WTC11 (cell line): ENCODE data around the gene MTM1. TPM values are rescaled to one million over a fixed set of nuclear protein-coding genes. Genes with fewer than 3 reads are reported as not detected.

Experiments
- ATAC-seq: fragments of 200-7000 bp; cut with Tn5 transposase; 2 replicates; pipeline ENCODE4 v1.10.0; 2021; ENCODE audit warnings: mild to moderate bottlenecking, moderate library complexity
- CTCF ChIA-PET: fragments of 300-600 bp; sonication (Branson Sonifier 250); formaldehyde crosslinking; loops from one replicate; lab custom pipeline; 2021; ENCODE audit warnings: antibody characterized with exemption; lab: Charles Lee
- POLR2A ChIA-PET: fragments of 350-600 bp; sonication (Branson Sonifier 250); formaldehyde crosslinking; loops from one replicate; lab custom pipeline; 2021; ENCODE audit warnings: antibody characterized with exemption; lab: Charles Lee
- DNase-seq: peaks from one replicate; pipeline ENCODE4 v3.0.0; 2021; ENCODE audit warnings: low spot score
- H3K27ac Mint-ChIP-seq: 2 replicates; pipeline ENCODE4 v1.8.0; 2021; ENCODE audit warnings: mixed read lengths
- H3K27me3 Mint-ChIP-seq: 2 replicates; pipeline ENCODE4 v1.8.0; 2021; ENCODE audit warnings: low read depth, mild to moderate bottlenecking, moderate library complexity, mixed read lengths
- H3K36me3 Mint-ChIP-seq: 2 replicates; pipeline ENCODE4 v1.8.0; 2021; ENCODE audit warnings: mixed read lengths
- H3K4me1 Mint-ChIP-seq: 2 replicates; pipeline ENCODE4 v1.8.0; 2022; ENCODE audit warnings: mixed read lengths
- H3K4me3 Mint-ChIP-seq: 2 replicates; pipeline ENCODE4 v1.8.0; 2021; ENCODE audit warnings: mild to moderate bottlenecking, moderate library complexity, mixed read lengths
- H3K9me3 Mint-ChIP-seq: 2 replicates; pipeline ENCODE4 v1.8.0; 2021; ENCODE audit warnings: mixed read lengths
- AR ChIP-seq: fragments of 250-450 bp; sonication (Bioruptor Pico); IDR thresholded peaks from 2 replicates; pipeline ENCODE4 v1.9.0; 2021; ENCODE audit warnings: mild to moderate bottlenecking
- ATF6 ChIP-seq: sonication (generic); formaldehyde crosslinking; IDR thresholded peaks from 2 replicates; pipeline ENCODE4 v1.8.1; 2023; ENCODE audit warnings: mild to moderate bottlenecking, missing genetic modification reagents
- CREB1 ChIP-seq: sonication (generic); formaldehyde crosslinking; IDR thresholded peaks from 2 replicates; pipeline ENCODE4 v1.8.0; 2023; ENCODE audit warnings: mild to moderate bottlenecking, missing genetic modification reagents
- E2F1 ChIP-seq: sonication (generic); formaldehyde crosslinking; IDR thresholded peaks from 2 replicates; pipeline ENCODE4 v1.8.0; 2022; ENCODE audit warnings: mild to moderate bottlenecking, missing genetic modification reagents
- EMX1 ChIP-seq: fragments of 250-450 bp; sonication (Bioruptor Pico); IDR thresholded peaks from 2 replicates; pipeline ENCODE4 v1.8.0; 2021; ENCODE audit warnings: mild to moderate bottlenecking
- ETV6 ChIP-seq: sonication (generic); formaldehyde crosslinking; IDR thresholded peaks from 2 replicates; pipeline ENCODE4 v1.8.1; 2022; ENCODE audit warnings: mild to moderate bottlenecking, missing genetic modification reagents
- FOXJ3 ChIP-seq: sonication (generic); formaldehyde crosslinking; IDR thresholded peaks from 2 replicates; pipeline ENCODE4 v1.9.0; 2021; ENCODE audit warnings: missing genetic modification reagents, mild to moderate bottlenecking, borderline replicate concordance
- GRHL2 ChIP-seq: fragments of 250-450 bp; sonication (Bioruptor Pico); IDR thresholded peaks from 2 replicates; pipeline ENCODE4 v1.8.0; 2022; ENCODE audit warnings: mild to moderate bottlenecking, moderate library complexity; ENCODE audit not compliant: insufficient replicate concordance, severe bottlenecking
- GTF2I ChIP-seq: fragments of 250-450 bp; sonication (Bioruptor Pico); conservative IDR thresholded peaks from 2 replicates; pipeline ENCODE4 v1.4.0; 2021; ENCODE audit warnings: mild to moderate bottlenecking
- HMGA2 ChIP-seq: fragments of 250-450 bp; sonication (Bioruptor Pico); IDR thresholded peaks from 2 replicates; pipeline ENCODE4 v1.4.0; 2021; ENCODE audit warnings: mild to moderate bottlenecking, moderate library complexity
- JUN ChIP-seq: sonication (generic); formaldehyde crosslinking; IDR thresholded peaks from 2 replicates; pipeline ENCODE4 v1.8.0; 2023; ENCODE audit warnings: mild to moderate bottlenecking, missing genetic modification reagents
- MYBL2 ChIP-seq: sonication (generic); formaldehyde crosslinking; IDR thresholded peaks from 2 replicates; pipeline ENCODE4 v1.8.1; 2023; ENCODE audit warnings: mild to moderate bottlenecking, moderate library complexity, missing genetic modification reagents
- NFATC4 ChIP-seq: fragments of 250-450 bp; sonication (Bioruptor Pico); IDR thresholded peaks from 2 replicates; pipeline ENCODE4 v1.9.0; 2021; ENCODE audit warnings: mild to moderate bottlenecking
- NFE2L1 ChIP-seq: sonication (generic); formaldehyde crosslinking; IDR thresholded peaks from 2 replicates; pipeline ENCODE4 v1.8.1; 2023; ENCODE audit warnings: missing genetic modification reagents
- NR2C2 ChIP-seq: sonication (generic); formaldehyde crosslinking; IDR thresholded peaks from 2 replicates; pipeline ENCODE4 v1.8.0; 2022; ENCODE audit warnings: mild to moderate bottlenecking, missing genetic modification reagents
- OVOL2 ChIP-seq: fragments of 250-450 bp; sonication (Bioruptor Pico); IDR thresholded peaks from 2 replicates; pipeline ENCODE4 v1.9.0; 2021; ENCODE audit warnings: mild to moderate bottlenecking, borderline replicate concordance
- PRRX2 ChIP-seq: fragments of 250-450 bp; sonication (Bioruptor Pico); IDR thresholded peaks from 2 replicates; pipeline ENCODE4 v1.8.0; 2021; ENCODE audit warnings: mild to moderate bottlenecking
- RELA ChIP-seq: sonication (generic); formaldehyde crosslinking; IDR thresholded peaks from 2 replicates; pipeline ENCODE4 v1.8.1; 2022; ENCODE audit warnings: missing genetic modification reagents, mild to moderate bottlenecking, borderline replicate concordance
- TEAD1 ChIP-seq: sonication (generic); formaldehyde crosslinking; IDR thresholded peaks from 2 replicates; pipeline ENCODE4 v1.8.0; 2022; ENCODE audit warnings: mild to moderate bottlenecking, missing genetic modification reagents
- ZNF138 ChIP-seq: sonication (generic); formaldehyde crosslinking; conservative IDR thresholded peaks from 2 replicates; pipeline ENCODE4 v1.8.1; 2022; ENCODE audit warnings: mild to moderate bottlenecking, moderate library complexity, missing genetic modification reagents
- ZNF425 ChIP-seq: fragments of 250-450 bp; sonication (Bioruptor Pico); conservative IDR thresholded peaks from 2 replicates; pipeline ENCODE4 v1.9.0; 2021; ENCODE audit warnings: mild to moderate bottlenecking
- total RNA-seq: library from RNA; stranded (reverse); gene quantifications from 3 replicates; pipeline ENCODE4 v1.2.3, GENCODE V29; 2021
- TF ChIP-seq, protein P1 (sequence below): sonication (generic); formaldehyde crosslinking; IDR thresholded peaks from 2 replicates; pipeline ENCODE4 v1.8.1; 2023; ENCODE audit warnings: mild to moderate bottlenecking, moderate library complexity, missing genetic modification reagents

The MTM1 gene
- total RNA-seq, 1 experiment from 2014 or later = 10.4 TPM

- H3K4me3 Mint-ChIP-seq = no peak overlapping the region
Observed at GRCh38 chrX:150703695-150703974, 135.2 kb downstream of the MTM1 start.

GRCh38 chrX:150704030-150704613, 135.7 kb downstream of the MTM1 start:
- TF ChIP-seq FOXJ3 (CRISPR knock-in tag) = no peak
- no peak for TF ChIP-seq OVOL2 (CRISPR knock-in tag)
- TF ChIP-seq HMGA2 (CRISPR knock-in tag) = no peak
- TF ChIP-seq PRRX2 (CRISPR knock-in tag) = no peak
- no peak for TF ChIP-seq AR (CRISPR knock-in tag)
- no peak for TF ChIP-seq GRHL2
- no peak for TF ChIP-seq GTF2I
- no peak for TF ChIP-seq MYBL2 (CRISPR knock-in tag)
- DNase-seq = no peak
- Mint-ChIP-seq H3K27ac (no peak overlapping the region), H3K36me3 (peaks cover 12% of the 10 kb centered on the region; the same call in 1 of the 2 replicates), H3K4me1 (peaks cover 7% of the 10 kb centered on the region), H3K27me3 (no peaks in the 10 kb centered on the region), H3K9me3 (no peaks in the 10 kb centered on the region), H3K4me3 (no peak overlapping the region)
- ChIA-PET CTCF (no interaction called here), POLR2A (no interaction called here)
- no peak for ATAC-seq

More at GRCh38 chrX:150703695-150703974, 135.2 kb downstream of the MTM1 start:
- POLR2A ChIA-PET = no interaction called here
- ATAC-seq (no peak), DNase-seq (no peak)
- Mint-ChIP-seq H3K9me3 (no peaks in the 10 kb centered on the region), H3K27ac (no peak overlapping the region)
- no peak for TF ChIP-seq NR2C2
- TF ChIP-seq ETV6 (CRISPR knock-in tag) = no peak
- TF ChIP-seq EMX1 (CRISPR knock-in tag) = no peak
- TF ChIP-seq, all 79 proteins: peak for 0
- CTCF ChIA-PET = interaction anchor here (1.9 kb wide), 1 partner anchor 20 kb away, joined by 6 read pairs; no protein-coding TSS in a partner anchor
- Mint-ChIP-seq H3K36me3 (peaks cover 11% of the 10 kb centered on the region; the same call in 1 of the 2 replicates), H3K27me3 (no peaks in the 10 kb centered on the region), H3K4me1 (peaks cover 7% of the 10 kb centered on the region)

- DNase-seq = no peak
- ChIA-PET CTCF (no interaction called here), POLR2A (no interaction called here)
- no peak overlapping the region for H3K4me3 Mint-ChIP-seq
- peaks cover 24% of the 10 kb centered on the region for H3K4me1 Mint-ChIP-seq
- no peaks in the 10 kb centered on the region for H3K27me3 Mint-ChIP-seq
- 0 out of 2 replicates have a peak, but pooled peaks cover 6% of the 10 kb centered on the region for H3K36me3 Mint-ChIP-seq
- no peak for TF ChIP-seq NFATC4
- no peak for TF ChIP-seq JUN
- no peak for TF ChIP-seq NFE2L1 (CRISPR knock-in tag)
- TF ChIP-seq, protein P1, sequence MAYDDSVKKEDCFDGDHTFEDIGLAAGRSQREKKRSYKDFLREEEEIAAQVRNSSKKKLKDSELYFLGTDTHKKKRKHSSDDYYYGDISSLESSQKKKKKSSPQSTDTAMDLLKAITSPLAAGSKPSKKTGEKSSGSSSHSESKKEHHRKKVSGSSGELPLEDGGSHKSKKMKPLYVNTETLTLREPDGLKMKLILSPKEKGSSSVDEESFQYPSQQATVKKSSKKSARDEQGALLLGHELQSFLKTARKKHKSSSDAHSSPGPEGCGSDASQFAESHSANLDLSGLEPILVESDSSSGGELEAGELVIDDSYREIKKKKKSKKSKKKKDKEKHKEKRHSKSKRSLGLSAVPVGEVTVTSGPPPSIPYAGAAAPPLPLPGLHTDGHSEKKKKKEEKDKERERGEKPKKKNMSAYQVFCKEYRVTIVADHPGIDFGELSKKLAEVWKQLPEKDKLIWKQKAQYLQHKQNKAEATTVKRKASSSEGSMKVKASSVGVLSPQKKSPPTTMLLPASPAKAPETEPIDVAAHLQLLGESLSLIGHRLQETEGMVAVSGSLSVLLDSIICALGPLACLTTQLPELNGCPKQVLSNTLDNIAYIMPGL = no peak
- no peak for TF ChIP-seq ATF6 (CRISPR knock-in tag)
- no peak for TF ChIP-seq ETV6 (CRISPR knock-in tag)
- TF ChIP-seq MYBL2 (CRISPR knock-in tag) = no peak
- TF ChIP-seq E2F1 (CRISPR knock-in tag) = no peak
- no peak for TF ChIP-seq TEAD1 (CRISPR knock-in tag)
- no peak for TF ChIP-seq ZNF138
- TF ChIP-seq RELA (CRISPR knock-in tag) = no peak
- TF ChIP-seq ZNF425 (CRISPR knock-in tag) = no peak
- no peak for TF ChIP-seq CREB1 (CRISPR knock-in tag)
- TF ChIP-seq, all 79 proteins: peak for 0
- no peak for ATAC-seq
- no peak overlapping the region for H3K27ac Mint-ChIP-seq
- H3K9me3 Mint-ChIP-seq = no peaks in the 10 kb centered on the region
Observed at GRCh38 chrX:150712619-150713018, 144.2 kb downstream of the MTM1 start.
